HG03060 (cell line): ENCODE data around the gene MAP2K1.
"Not testable (repeated sequence)": the region's sequence is repeated elsewhere in the genome, so short reads cannot be mapped to it uniquely, and the experiment has no call there.

ENCODE experiments used
- ATAC-seq: cut with Tn5 transposase; IDR thresholded peaks from one replicate; pipeline ENCODE4 v1.9.1; 2021; ENCODE audit warnings: low read depth, moderate number of reproducible peaks; ENCODE audit not compliant: unreplicated experiment

MAP2K1 gene

GRCh38 chr15:66470825-66471224, 84.1 kb downstream of the MAP2K1 start:
- ATAC-seq: not testable (repeated sequence)

- peak; percentile 67 for ATAC-seq
Measured at GRCh38 chr15:66472176-66472999, 85.7 kb downstream of the MAP2K1 start.

- ATAC-seq: no peak
Measured at GRCh38 chr15:66474135-66474534, 87.4 kb downstream of the MAP2K1 start.

- no peak for ATAC-seq
Measured at GRCh38 chr15:66474963-66475362, 88.3 kb downstream of the MAP2K1 start.

GRCh38 chr15:66476535-66476934, 89.8 kb downstream of the MAP2K1 start:
- no peak for ATAC-seq

GRCh38 chr15:66477011-66477410, 90.3 kb downstream of the MAP2K1 start:
- no peak for ATAC-seq

GRCh38 chr15:66480267-66480666, 93.6 kb downstream of the MAP2K1 start:
- ATAC-seq: no peak

- no peak for ATAC-seq
Measured at GRCh38 chr15:66481107-66481856, 94.6 kb downstream of the MAP2K1 start.

- no peak for ATAC-seq
Measured at GRCh38 chr15:66482539-66482938, 95.8 kb downstream of the MAP2K1 start.

GRCh38 chr15:66483131-66483566, 96.4 kb downstream of the MAP2K1 start:
- no peak for ATAC-seq

- ATAC-seq: no peak
Measured at GRCh38 chr15:66484539-66485112, 97.9 kb downstream of the MAP2K1 start.

- no peak for ATAC-seq
Measured at GRCh38 chr15:66486887-66487286, 100.2 kb downstream of the MAP2K1 start.

GRCh38 chr15:66488525-66488924, 101.8 kb downstream of the MAP2K1 start:
- no peak for ATAC-seq

GRCh38 chr15:66489179-66489791, 102.6 kb downstream of the MAP2K1 start:
- ATAC-seq: no peak

- no peak for ATAC-seq
Measured at GRCh38 chr15:66491846-66492245, 105.1 kb downstream of the MAP2K1 start.

- ATAC-seq: no peak
Measured at GRCh38 chr15:66494262-66494661, 107.5 kb downstream of the MAP2K1 start.

GRCh38 chr15:66496951-66497501, 110.3 kb downstream of the MAP2K1 start:
- ATAC-seq: no peak

- ATAC-seq: peak; percentile 71
Measured at GRCh38 chr15:66497502-66498455, 111.1 kb downstream of the MAP2K1 start, which contains the start of gene SNAPC5. Gene SNAPC5 (minus strand): TSS chr15:66497762. CDS start chr15:66497731, 31 bp downstream.
